ENCODE measurements around the gene MAP3K5. TPM values are rescaled to one million over a fixed set of nuclear protein-coding genes. Genes with fewer than 3 reads are reported as not detected.
A peak's percentile ranks its signal among the peaks of the same experiment; 100 is the strongest.

Gene MAP3K5
- total RNA-seq, 1 donor from 2014 or later = 24.4 TPM

DNA sequence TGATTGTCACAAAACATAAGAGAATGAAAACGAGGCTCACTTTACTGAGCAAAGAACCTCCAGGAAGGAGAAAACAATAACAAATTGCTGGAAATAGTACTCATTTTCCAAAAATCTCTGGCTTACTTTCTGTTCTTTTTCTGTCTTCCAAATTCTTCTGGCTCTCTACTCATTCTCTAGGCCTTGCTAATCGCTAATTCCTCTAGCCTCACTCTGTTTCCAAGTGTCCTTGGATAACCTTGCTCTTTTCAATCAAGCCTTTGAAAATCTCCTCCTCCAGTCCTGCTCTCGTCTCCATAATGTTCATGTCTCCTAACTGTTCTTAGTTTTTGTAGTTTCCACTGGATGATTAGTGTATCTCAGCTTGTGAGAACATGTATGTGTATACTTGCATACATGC, 145.9 kb downstream of the MAP3K5 start:
- no peak overlapping the region for H3K4me3 Mint-ChIP-seq
- no peak for ATAC-seq (ENCODE audit: low read depth)
- no peak for TF ChIP-seq CTCF (IDR thresholded peaks at IDR 0.05)
- no peaks in the 10 kb centered on the region for H3K9me3 Mint-ChIP-seq
- ChIA-PET POLR2A (interaction anchor here (5.9 kb wide), 1 partner anchor 146 kb away, joined by 119 read pairs; the partner anchor contains the start of gene MAP3K5), CTCF (interaction anchor here (4.2 to 9.4 kb wide), 2 partner anchors 144 to 148 kb away, joined by 37 to 381 read pairs; partner anchors contain the start of gene MAP3K5)
- H3K4me1 Mint-ChIP-seq = peaks cover 4% of the 10 kb centered on the region
- intact Hi-C loops (cut with micrococcal nuclease) = loop anchor here (5.0 to 10.0 kb wide), 2 partner anchors 71 to 448 kb away; no protein-coding TSS in a partner anchor
- H3K27me3 Mint-ChIP-seq = no peaks in the 10 kb centered on the region
- peaks cover 14% of the 10 kb centered on the region for H3K36me3 Mint-ChIP-seq (ENCODE audit: low read depth)
- no peak for DNase-seq
- H3K27ac Mint-ChIP-seq = no peak overlapping the region

DNA sequence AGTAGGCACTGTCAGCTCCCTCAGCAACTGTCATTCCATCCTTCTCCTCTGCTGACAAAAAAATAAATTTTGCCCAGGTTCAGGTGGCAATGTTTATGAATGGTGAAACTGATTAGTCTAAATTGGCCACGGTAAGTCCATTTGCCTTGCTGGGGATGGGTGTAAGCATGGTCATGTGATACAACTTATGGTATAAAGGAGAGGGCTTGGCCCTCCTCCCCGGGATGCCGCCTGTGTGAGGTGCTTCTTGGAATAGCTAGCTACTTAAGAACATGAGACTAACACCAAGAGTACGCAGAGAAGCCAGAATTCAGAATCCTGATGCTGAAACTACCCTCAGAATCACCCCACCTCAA, 147.7 kb downstream of the MAP3K5 start:
- POLR2A ChIA-PET = interaction anchor here (0.9 to 5.9 kb wide), 6 partner anchors 57 to 178 kb away, joined by 3 to 119 read pairs (median 4); partner anchors contain the start of gene MAP3K5
- intact Hi-C loops (cut with micrococcal nuclease) = loop anchor here (1.0 to 10.0 kb wide), 6 partner anchors 149 to 996 kb away; partner anchors contain the start of gene PEX7
- H3K4me1 Mint-ChIP-seq = peaks cover 4% of the 10 kb centered on the region
- CTCF ChIA-PET = interaction anchor here (0.7 to 9.4 kb wide), 46 partner anchors 9 to 997 kb away, joined by 3 to 381 read pairs (median 5); partner anchors contain the start of genes BCLAF1, MAP3K5, PEX7 and SLC35D3
- DNase-seq (no peak), ATAC-seq (ENCODE audit: low read depth) (no peak)
- peaks cover 19% of the 10 kb centered on the region for H3K36me3 Mint-ChIP-seq (ENCODE audit: low read depth)
- no peak overlapping the region for H3K27ac Mint-ChIP-seq
- H3K9me3 Mint-ChIP-seq = no peaks in the 10 kb centered on the region
- H3K4me3 Mint-ChIP-seq = no peak overlapping the region
- TF ChIP-seq CTCF (IDR thresholded peaks at IDR 0.05) = no peak
- H3K27me3 Mint-ChIP-seq = no peaks in the 10 kb centered on the region

DNA sequence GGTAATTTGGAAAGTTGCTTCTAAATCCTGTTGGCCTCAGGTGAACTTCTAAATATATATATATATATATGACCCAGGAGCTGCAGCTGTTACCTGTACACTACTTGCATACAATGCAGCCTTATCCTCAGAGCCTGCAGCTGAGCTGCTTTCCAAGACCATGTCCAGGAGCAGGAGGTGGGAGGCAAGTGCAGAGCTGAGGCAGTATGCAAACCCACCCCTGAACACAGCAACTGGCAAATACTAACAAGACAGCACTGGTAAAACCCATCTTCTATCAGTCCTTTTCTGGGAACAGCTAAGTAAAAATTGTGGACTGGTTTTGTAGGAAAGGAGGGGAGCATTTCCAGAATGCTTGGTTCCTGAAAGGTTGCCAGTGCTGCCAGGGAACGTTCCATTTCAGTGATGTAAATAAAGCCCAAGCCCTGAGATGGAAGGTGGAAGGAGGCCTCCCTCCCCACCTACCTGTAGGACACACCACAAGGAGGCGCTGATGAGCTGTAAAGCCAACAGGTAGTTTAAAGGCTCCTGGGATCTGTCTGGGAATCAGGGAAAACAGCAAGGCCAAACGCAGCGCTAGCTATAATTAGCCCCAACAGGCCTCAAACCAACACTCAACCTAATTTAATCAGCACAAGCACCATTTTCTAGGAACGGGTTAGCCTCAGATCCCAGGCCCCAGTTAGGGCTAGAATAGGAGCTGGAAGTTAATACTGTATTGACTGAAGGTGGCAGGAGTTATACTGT, 148.3 kb downstream of the MAP3K5 start:
- TF ChIP-seq CTCF (IDR thresholded peaks at IDR 0.05) = peak; percentile 69
- POLR2A ChIA-PET = interaction anchor here (0.9 to 5.9 kb wide), 6 partner anchors 58 to 179 kb away, joined by 3 to 119 read pairs (median 4); partner anchors contain the start of gene MAP3K5

DNA sequence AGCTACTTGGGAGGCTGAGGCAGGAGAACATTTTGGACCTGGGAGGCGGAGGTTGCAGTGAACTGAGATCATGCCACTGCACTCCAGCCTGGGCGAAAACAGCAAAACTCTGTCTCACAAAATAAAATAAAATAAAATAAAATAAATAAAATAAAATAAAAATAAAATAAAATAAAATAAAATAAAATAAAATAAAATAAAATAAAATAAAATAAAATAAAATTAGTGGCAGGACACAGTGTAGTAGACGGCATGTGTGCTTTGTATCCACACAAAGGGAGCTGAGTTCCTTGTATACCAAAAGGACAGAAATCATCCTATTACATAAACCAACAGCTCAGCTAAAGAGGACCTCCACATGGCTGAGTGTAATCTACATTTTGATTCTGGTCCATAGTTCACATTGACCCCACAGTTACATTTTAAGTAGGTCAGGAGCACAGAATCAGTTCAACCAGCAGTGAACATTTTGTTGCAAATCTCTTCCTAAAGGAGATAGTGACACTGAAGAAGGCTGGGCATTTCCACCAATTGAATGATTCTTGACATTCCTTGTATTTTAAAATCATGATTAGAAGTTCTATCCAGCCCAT, 150.3 kb downstream of the MAP3K5 start:
- no peak for TF ChIP-seq CTCF (IDR thresholded peaks at IDR 0.05)
- H3K27ac Mint-ChIP-seq = no peak overlapping the region
- no peaks in the 10 kb centered on the region for H3K9me3 Mint-ChIP-seq
- ChIA-PET CTCF (interaction anchor here (1.1 to 9.4 kb wide), 3 partner anchors 26 to 157 kb away, joined by 3 to 381 read pairs (median 3); partner anchors contain the start of gene MAP3K5), POLR2A (interaction anchor here (0.8 to 1.6 kb wide), 2 partner anchors 151 to 209 kb away, joined by 3 to 6 read pairs; partner anchors contain the start of gene MAP3K5)
- intact Hi-C loops (cut with micrococcal nuclease) = loop anchor here (10.0 kb wide), 1 partner anchor 453 kb away; no protein-coding TSS in a partner anchor
- H3K36me3 Mint-ChIP-seq (ENCODE audit: low read depth) = peaks cover 24% of the 10 kb centered on the region
- H3K4me3 Mint-ChIP-seq = no peak overlapping the region
- no peak for ATAC-seq (ENCODE audit: low read depth)
- H3K27me3 Mint-ChIP-seq = no peaks in the 10 kb centered on the region
- DNase-seq = no peak
- peaks cover 4% of the 10 kb centered on the region for H3K4me1 Mint-ChIP-seq

More for the DNA sequence above, 148.3 kb downstream of the MAP3K5 start:
- no peaks in the 10 kb centered on the region for H3K9me3 Mint-ChIP-seq
- intact Hi-C loops (cut with micrococcal nuclease) = loop anchor here (1.0 to 10.0 kb wide), 6 partner anchors 149 to 997 kb away; partner anchors contain the start of gene PEX7
- H3K4me1 Mint-ChIP-seq = peaks cover 4% of the 10 kb centered on the region
- H3K27ac Mint-ChIP-seq = no peak overlapping the region
- DNase-seq (peak; percentile 63), ATAC-seq (ENCODE audit: low read depth) (peak; percentile 59)
- CTCF ChIA-PET = interaction anchor here (0.7 to 9.4 kb wide), 50 partner anchors 9 to 997 kb away, joined by 3 to 381 read pairs (median 5); partner anchors contain the start of genes BCLAF1, MAP3K5, PEX7 and SLC35D3
- H3K27me3 Mint-ChIP-seq = no peaks in the 10 kb centered on the region
- H3K36me3 Mint-ChIP-seq (ENCODE audit: low read depth) = peaks cover 19% of the 10 kb centered on the region
- no peak overlapping the region for H3K4me3 Mint-ChIP-seq
